Activated T-cell treated with anti-CD3 and anti-CD28 coated beads, Interleukin-2, amount 50 U/mL, for 4 hours (primary cell): ENCODE data around the gene CSTB. TPM values are rescaled to one million over a fixed set of nuclear protein-coding genes. Genes with fewer than 3 reads are reported as not detected.
A peak's percentile ranks its signal among the peaks of the same experiment; 100 is the strongest.

Source experiments
- ATAC-seq, 2 donors: fragments of 200-7000 bp; cut with Tn5 transposase; one replicate each; pipeline ENCODE4 v1.10.0; 2021
- DNase-seq: peaks from one replicate; pipeline ENCODE4 v3.0.0-alpha.2; 2020
- H3K27me3 Mint-ChIP-seq: one replicate; pipeline ENCODE4 v1.8.0; 2021; ENCODE audit warnings: low read depth, mixed read lengths
- H3K36me3 Mint-ChIP-seq: one replicate; pipeline ENCODE4 v1.8.0; 2022; ENCODE audit warnings: mixed read lengths; ENCODE audit not compliant: insufficient read depth
- H3K4me1 Mint-ChIP-seq: one replicate; pipeline ENCODE4 v1.8.0; 2021; ENCODE audit warnings: low read depth, mixed read lengths
- H3K4me3 Mint-ChIP-seq: one replicate; pipeline ENCODE4 v1.8.0; 2021; ENCODE audit warnings: mild to moderate bottlenecking, moderate library complexity, mixed read lengths
- H3K9me3 Mint-ChIP-seq: one replicate; pipeline ENCODE4 v1.8.0; 2021; ENCODE audit warnings: mixed read lengths
- total RNA-seq, 3 donors: library from RNA; stranded (reverse); gene quantifications; one replicate each; pipeline ENCODE4 v1.2.1, GENCODE V29; 2021

CSTB gene
- total RNA-seq, 3 donors from 2014 or later = 17.7 to 26.9 (median 24.5) TPM

GRCh38 chr21:43760391-43760958 is 15.6 kb downstream of the CSTB start:
- no peak overlapping the region for H3K4me3 Mint-ChIP-seq
- H3K36me3 Mint-ChIP-seq = peaks cover 4% of the 10 kb centered on the region
- no peak for DNase-seq
- no peak for ATAC-seq
- H3K9me3 Mint-ChIP-seq = no peaks in the 10 kb centered on the region
- H3K4me1 Mint-ChIP-seq = no peaks in the 10 kb centered on the region
- no peaks in the 10 kb centered on the region for H3K27me3 Mint-ChIP-seq

DNA sequence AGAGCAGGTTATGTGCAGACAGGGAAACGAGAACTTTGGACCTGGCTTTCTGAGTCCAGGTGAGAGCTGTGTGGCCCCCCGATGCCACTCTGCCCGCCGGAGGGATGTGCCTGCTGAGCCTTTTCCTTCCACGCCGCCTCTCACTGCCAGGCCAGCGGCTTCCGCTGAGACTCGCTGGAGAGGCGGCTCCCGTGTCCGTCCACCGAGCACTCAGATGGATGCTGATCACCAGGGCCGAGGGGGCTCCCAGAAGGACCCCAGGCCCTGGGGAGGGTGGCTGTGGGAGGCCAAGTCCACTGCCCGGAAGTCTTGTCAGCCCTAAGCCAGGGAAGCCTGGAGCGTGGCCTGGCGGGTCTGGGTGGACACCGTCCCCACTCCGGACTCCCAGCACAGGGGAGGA is 16.5 kb downstream of the CSTB start:
- H3K27me3 Mint-ChIP-seq = no peaks in the 10 kb centered on the region
- H3K9me3 Mint-ChIP-seq = no peaks in the 10 kb centered on the region
- H3K4me3 Mint-ChIP-seq = no peak overlapping the region
- H3K36me3 Mint-ChIP-seq = peaks cover 4% of the 10 kb centered on the region
- H3K4me1 Mint-ChIP-seq = no peaks in the 10 kb centered on the region
- DNase-seq (no peak), ATAC-seq (no peak)

DNA sequence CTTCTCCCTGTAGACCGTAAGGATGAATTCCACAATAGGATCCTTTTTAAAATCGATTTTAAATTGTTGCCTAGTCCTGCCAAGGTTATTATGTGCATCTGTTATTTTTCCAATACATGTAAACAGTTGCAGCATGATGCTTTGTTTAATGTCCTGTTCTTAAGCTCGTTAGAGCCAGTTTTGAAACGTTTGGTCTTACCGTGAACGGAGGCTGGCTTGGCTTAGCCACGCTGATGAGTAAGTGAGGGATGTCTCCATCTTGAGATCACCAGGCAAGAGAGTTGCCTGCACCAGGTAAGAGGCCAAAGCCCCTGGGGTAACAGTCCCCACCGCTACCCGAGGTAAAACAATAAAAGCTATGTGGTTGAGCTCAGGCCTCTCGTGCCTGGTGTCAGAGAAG is 17.3 kb downstream of the CSTB start:
- Mint-ChIP-seq H3K4me1 (no peaks in the 10 kb centered on the region), H3K27me3 (no peaks in the 10 kb centered on the region), H3K9me3 (no peaks in the 10 kb centered on the region), H3K4me3 (no peak overlapping the region), H3K36me3 (peaks cover 9% of the 10 kb centered on the region)
- ATAC-seq (no peak), DNase-seq (no peak)

DNA sequence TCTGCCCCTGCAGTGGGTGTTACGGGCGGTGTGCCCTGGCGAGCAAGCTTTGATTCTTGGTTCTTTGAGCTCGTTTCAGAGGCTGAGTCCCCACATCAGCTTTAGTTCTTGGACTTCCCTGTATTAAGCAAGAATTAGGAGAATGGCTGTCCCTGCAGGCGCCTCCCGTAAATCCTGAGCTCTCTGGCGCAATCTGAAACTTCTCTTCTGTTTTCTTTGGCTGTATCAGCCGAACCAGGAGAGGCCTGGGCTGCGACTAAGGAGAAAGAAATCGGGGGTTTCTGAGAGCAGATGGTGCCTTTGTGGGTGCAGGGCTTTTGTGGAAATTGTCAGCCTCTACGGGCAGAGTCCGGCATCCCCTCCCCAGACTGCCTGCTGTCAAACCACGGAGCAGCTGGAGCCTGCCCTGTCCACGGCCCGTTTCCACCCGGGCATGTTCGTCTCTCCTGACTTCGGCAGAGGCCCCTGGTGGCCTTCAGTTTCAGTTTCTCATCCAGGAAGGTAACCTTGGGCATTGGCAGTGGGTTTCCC is 17.9 kb downstream of the CSTB start:
- Mint-ChIP-seq H3K4me3 (no peak overlapping the region), H3K27me3 (no peaks in the 10 kb centered on the region), H3K4me1 (no peaks in the 10 kb centered on the region), H3K36me3 (peaks cover 10% of the 10 kb centered on the region), H3K9me3 (no peaks in the 10 kb centered on the region)
- DNase-seq = no peak
- no peak for ATAC-seq

GRCh38 chr21:43757601-43758000 is 18.5 kb downstream of the CSTB start:
- H3K4me3 Mint-ChIP-seq = no peak overlapping the region
- no peaks in the 10 kb centered on the region for H3K9me3 Mint-ChIP-seq
- peaks cover 10% of the 10 kb centered on the region for H3K36me3 Mint-ChIP-seq
- no peak for DNase-seq
- no peaks in the 10 kb centered on the region for H3K27me3 Mint-ChIP-seq
- no peak for ATAC-seq
- H3K4me1 Mint-ChIP-seq = no peaks in the 10 kb centered on the region

GRCh38 chr21:43755820-43756594 is 20.1 kb downstream of the CSTB start:
- no peak for ATAC-seq
- Mint-ChIP-seq H3K4me3 (no peak overlapping the region), H3K9me3 (no peaks in the 10 kb centered on the region), H3K4me1 (no peaks in the 10 kb centered on the region), H3K27me3 (no peaks in the 10 kb centered on the region), H3K36me3 (peaks cover 10% of the 10 kb centered on the region)
- no peak for DNase-seq

DNA sequence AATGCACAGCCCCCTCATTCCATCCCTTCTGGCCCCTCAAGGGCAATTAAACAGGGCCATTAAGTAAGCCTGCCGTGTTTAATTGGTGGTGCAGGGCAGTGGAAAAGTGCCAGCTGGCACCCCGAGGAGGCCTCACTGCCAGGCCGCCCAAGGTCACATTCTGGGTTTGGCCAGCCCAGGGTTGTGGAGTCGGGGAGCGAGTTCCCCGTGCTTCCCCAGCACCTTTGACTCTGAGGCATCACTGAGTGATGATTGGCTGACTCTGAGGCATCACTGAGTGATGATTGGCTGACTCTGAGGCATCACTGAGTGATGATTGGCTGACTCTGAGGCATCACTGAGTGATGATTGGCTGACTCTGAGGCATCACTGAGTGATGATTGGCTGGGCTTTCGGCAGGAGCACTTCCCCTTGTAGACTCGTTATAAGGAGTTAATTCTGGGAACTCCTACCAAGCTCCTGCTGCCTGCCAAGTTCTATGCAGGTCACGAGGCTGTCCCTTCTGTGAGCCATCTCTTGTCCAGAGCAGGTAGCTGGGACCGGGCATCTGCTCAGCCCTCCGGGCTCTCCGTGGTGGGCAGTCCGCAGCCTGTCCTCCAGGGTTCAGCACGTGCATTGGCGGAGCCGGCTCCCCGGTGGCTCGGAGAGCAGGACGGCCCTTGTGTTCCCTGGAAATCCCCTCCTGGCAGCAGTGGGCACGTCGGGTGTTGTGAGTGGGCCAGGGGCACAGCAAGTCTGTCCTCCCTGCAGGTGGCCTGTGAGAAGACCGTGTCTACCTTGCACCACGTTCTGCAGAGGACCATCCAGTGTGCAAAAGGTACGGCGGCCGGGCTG is 20.9 kb downstream of the CSTB start:
- Mint-ChIP-seq H3K36me3 (peaks cover 14% of the 10 kb centered on the region), H3K9me3 (no peaks in the 10 kb centered on the region), H3K27me3 (no peaks in the 10 kb centered on the region), H3K4me1 (no peaks in the 10 kb centered on the region), H3K4me3 (no peak overlapping the region)
- DNase-seq (no peak), ATAC-seq (peak; percentile 35 to 39)

DNA sequence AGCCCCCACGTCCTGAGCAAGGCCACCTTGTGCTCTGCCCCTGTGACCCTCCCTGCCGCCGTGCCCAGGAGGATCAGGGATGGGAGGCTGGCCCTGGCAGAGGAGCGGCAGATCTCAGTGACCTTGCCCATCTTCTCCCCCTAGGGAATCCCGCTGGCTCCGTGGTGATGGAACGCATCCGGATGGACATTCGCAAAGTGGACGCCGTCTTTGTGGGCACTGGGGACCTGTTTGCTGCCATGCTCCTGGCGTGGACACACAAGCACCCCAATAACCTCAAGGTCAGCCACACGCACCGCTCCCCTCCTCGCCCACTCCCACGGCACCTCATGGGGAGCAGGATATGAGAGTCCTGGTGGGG is 22.7 kb downstream of the CSTB start:
- DNase-seq (no peak), ATAC-seq (no peak)
- Mint-ChIP-seq H3K27me3 (no peaks in the 10 kb centered on the region), H3K4me3 (no peak overlapping the region), H3K4me1 (no peaks in the 10 kb centered on the region), H3K36me3 (peaks cover 19% of the 10 kb centered on the region), H3K9me3 (no peaks in the 10 kb centered on the region)

GRCh38 chr21:43752758-43753438 is 23.2 kb downstream of the CSTB start:
- DNase-seq = no peak
- no peak for ATAC-seq
- Mint-ChIP-seq H3K4me1 (no peaks in the 10 kb centered on the region), H3K9me3 (no peaks in the 10 kb centered on the region), H3K27me3 (no peaks in the 10 kb centered on the region), H3K36me3 (peaks cover 19% of the 10 kb centered on the region), H3K4me3 (no peak overlapping the region)

DNA sequence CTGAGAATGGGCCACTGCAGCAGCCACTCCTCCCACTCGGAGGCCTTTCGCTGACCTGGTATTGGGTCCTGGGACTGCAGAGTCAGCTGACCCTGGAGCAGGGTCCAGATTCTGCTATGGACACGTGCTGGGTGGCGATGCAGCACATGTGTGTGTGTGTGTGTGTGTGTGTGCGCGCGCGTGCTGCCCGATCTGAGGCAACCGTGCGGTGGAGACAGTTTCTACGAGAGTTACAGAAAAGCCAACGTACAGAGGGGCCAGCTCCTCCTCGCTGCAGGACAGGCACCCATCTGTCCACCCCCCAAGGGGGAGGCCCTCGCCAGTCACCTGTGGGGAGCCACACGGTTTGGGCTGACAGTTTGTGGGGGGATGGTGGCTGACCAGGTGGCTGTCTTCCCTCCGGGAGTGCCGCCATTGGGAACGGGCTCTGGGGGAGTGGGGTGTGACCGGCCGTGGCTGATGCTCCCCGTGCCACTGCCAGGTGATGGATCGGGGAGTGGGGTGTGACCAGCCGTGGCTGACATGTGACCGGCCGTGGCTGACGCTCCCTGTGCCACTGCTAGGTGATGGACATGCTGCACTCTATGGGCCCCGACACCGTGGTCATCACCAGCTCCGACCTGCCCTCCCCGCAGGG is 24.0 kb downstream of the CSTB start:
- Mint-ChIP-seq H3K4me1 (no peaks in the 10 kb centered on the region), H3K36me3 (peaks cover 25% of the 10 kb centered on the region), H3K27me3 (no peaks in the 10 kb centered on the region), H3K4me3 (no peak overlapping the region), H3K9me3 (no peaks in the 10 kb centered on the region)
- no peak for ATAC-seq
- no peak for DNase-seq

DNA sequence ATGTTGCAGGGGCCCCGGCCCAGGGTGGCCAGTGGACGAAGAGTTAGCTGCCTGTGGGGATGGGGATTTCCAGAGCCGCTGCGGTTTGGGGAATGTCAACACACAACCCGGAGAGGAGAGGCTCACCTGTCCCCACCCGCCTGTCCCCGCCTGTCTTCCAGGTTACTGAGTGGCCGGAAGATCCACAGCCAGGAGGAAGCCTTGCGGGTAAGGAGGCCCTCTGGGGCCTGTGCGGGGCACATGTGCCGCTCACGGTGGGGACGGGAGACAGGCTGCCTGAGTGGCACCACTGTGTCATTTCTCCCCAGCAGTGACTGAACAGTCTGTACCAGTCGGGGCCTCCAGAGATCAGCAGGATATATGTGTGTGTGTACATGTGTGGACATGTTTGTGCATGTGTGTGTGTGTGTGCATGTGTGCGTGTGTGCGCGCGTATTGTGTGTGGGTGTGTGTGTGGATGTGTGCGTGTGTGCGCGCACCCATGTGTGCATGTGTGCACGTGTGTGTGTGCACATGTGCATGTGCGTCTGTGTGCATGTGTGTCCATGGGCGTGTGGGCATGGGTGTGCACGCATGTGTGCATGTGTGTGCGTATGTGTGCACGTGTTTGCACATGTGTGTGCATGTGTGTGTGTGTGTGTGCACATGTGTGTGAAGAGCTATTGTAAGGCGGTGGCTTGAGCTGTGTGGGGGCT is 25.6 kb downstream of the CSTB start:
- peaks cover 24% of the 10 kb centered on the region for H3K36me3 Mint-ChIP-seq

GRCh38 chr21:43749651-43750262 is 26.4 kb downstream of the CSTB start:
- ATAC-seq = no peak
- Mint-ChIP-seq H3K9me3 (no peaks in the 10 kb centered on the region), H3K4me1 (no peaks in the 10 kb centered on the region), H3K27me3 (no peaks in the 10 kb centered on the region), H3K36me3 (peaks cover 28% of the 10 kb centered on the region), H3K4me3 (no peak overlapping the region)
- DNase-seq = no peak

More for the DNA sequence above, 25.6 kb downstream of the CSTB start:
- H3K27me3 Mint-ChIP-seq = no peaks in the 10 kb centered on the region
- no peak for DNase-seq
- ATAC-seq = no peak
- no peak overlapping the region for H3K4me3 Mint-ChIP-seq
- H3K4me1 Mint-ChIP-seq = no peaks in the 10 kb centered on the region
- no peaks in the 10 kb centered on the region for H3K9me3 Mint-ChIP-seq

GRCh38 chr21:43748622-43749021 is 27.5 kb downstream of the CSTB start:
- Mint-ChIP-seq H3K27me3 (no peaks in the 10 kb centered on the region), H3K4me3 (no peak overlapping the region), H3K9me3 (no peaks in the 10 kb centered on the region), H3K4me1 (no peaks in the 10 kb centered on the region), H3K36me3 (peaks cover 23% of the 10 kb centered on the region)
- ATAC-seq (no peak), DNase-seq (no peak)
